NCI-H2227 treated with DMSO at 0.1 percent for 48 hours (cell line): Measurements from ENCODE around the gene DMAC2.
"Not testable (repeated sequence)": the region's sequence is repeated elsewhere in the genome, so short reads cannot be mapped to it uniquely, and the experiment has no call there.

Source experiments
- DNase-seq: peaks from one replicate; lab custom pipeline; 2025; lab: John Stamatoyannopoulos, UW

Gene DMAC2

GRCh38 chr19:41439441-41440222 lies at the start of gene DMAC2:
Gene DMAC2, minus strand, starts transcription at chr19:41439912. Its CDS starts 13 bp downstream, at chr19:41439899.
- DNase-seq = peak; percentile 100

GRCh38 chr19:41486953-41487352 lies 47.2 kb upstream of the DMAC2 start:
- DNase-seq = not testable (repeated sequence)

- no peak for DNase-seq
Measured at GRCh38 chr19:41484822-41485221, 45.1 kb upstream of the DMAC2 start.

GRCh38 chr19:41480336-41480735 lies 40.6 kb upstream of the DMAC2 start:
- no peak for DNase-seq

GRCh38 chr19:41479757-41480191 lies 40.1 kb upstream of the DMAC2 start:
- no peak for DNase-seq

GRCh38 chr19:41478875-41479756 lies 39.4 kb upstream of the DMAC2 start:
- no peak for DNase-seq

- DNase-seq = no peak
Measured at GRCh38 chr19:41478171-41478570, 38.5 kb upstream of the DMAC2 start.

- no peak for DNase-seq
Measured at GRCh38 chr19:41476583-41476982, 36.9 kb upstream of the DMAC2 start.

- not testable (repeated sequence) for DNase-seq
Measured at GRCh38 chr19:41463257-41464256, 23.8 kb upstream of the DMAC2 start.

- no peak for DNase-seq
Measured at GRCh38 chr19:41462497-41462896, 22.8 kb upstream of the DMAC2 start.

- DNase-seq = no peak
Measured at GRCh38 chr19:41457241-41457640, 17.5 kb upstream of the DMAC2 start.

- no peak for DNase-seq
Measured at GRCh38 chr19:41456342-41456918, 16.7 kb upstream of the DMAC2 start.

- no peak for DNase-seq
Measured at GRCh38 chr19:41455936-41456335, 16.2 kb upstream of the DMAC2 start.

GRCh38 chr19:41452584-41453275 lies 13.0 kb upstream of the DMAC2 start:
- no peak for DNase-seq

- no peak for DNase-seq
Measured at GRCh38 chr19:41449865-41450178, 10.1 kb upstream of the DMAC2 start.

- peak; percentile 86 for DNase-seq
Measured at GRCh38 chr19:41449079-41449864, 9.6 kb upstream of the DMAC2 start.

GRCh38 chr19:41447732-41448332 lies 8.1 kb upstream of the DMAC2 start:
- DNase-seq = no peak

GRCh38 chr19:41445575-41445974 lies 5.9 kb upstream of the DMAC2 start:
- DNase-seq = no peak

- DNase-seq = no peak
Measured at GRCh38 chr19:41443813-41444455, 4.2 kb upstream of the DMAC2 start.
